Osteoblast (primary cell): Measurements from ENCODE around the gene DYNC1I1. TPM values are rescaled to one million over a fixed set of nuclear protein-coding genes. Genes with fewer than 3 reads are reported as not detected.

Source experiments
- DNase-seq: peaks from one replicate; pipeline ENCODE4 v3.0.0; 2011; ENCODE audit warnings: low spot score, mixed read lengths; ENCODE audit not compliant: insufficient read length; ENCODE audit errors: missing footprints
- H2AFZ ChIP-seq: 2 replicates; pipeline ENCODE4 v1.6.0; 2011; ENCODE audit warnings: mild to moderate bottlenecking, low read length
- H3K27ac ChIP-seq: 2 replicates; pipeline ENCODE4 v1.5.1; 2011; ENCODE audit warnings: mild to moderate bottlenecking, low read depth, low read length, moderate library complexity
- H3K27me3 ChIP-seq: 2 replicates; pipeline ENCODE4 v1.6.0; 2012; ENCODE audit warnings: mild to moderate bottlenecking, control low read depth, inconsistent platforms, low read length, moderate library complexity; ENCODE audit not compliant: insufficient read depth
- H3K36me3 ChIP-seq: 2 replicates; pipeline ENCODE4 v1.5.1; 2011; ENCODE audit warnings: mild to moderate bottlenecking, low read length, control low read depth, moderate library complexity; ENCODE audit not compliant: insufficient read depth
- H3K4me1 ChIP-seq: 2 replicates; pipeline ENCODE4 v1.5.1; 2011; ENCODE audit warnings: mild to moderate bottlenecking, low read length, control low read depth, moderate library complexity; ENCODE audit not compliant: insufficient read depth
- H3K4me2 ChIP-seq: 2 replicates; pipeline ENCODE4 v1.6.0; 2011; ENCODE audit warnings: mild to moderate bottlenecking, low read length; ENCODE audit not compliant: insufficient read depth
- H3K4me3 ChIP-seq: fragments of 200-600 bp; sonication (generic); 3 replicates; pipeline ENCODE4 v1.5.1; 2012; ENCODE audit warnings: mild to moderate bottlenecking, low read length, inconsistent platforms; ENCODE audit not compliant: insufficient read depth
- H3K79me2 ChIP-seq: 2 replicates; pipeline ENCODE4 v1.6.0; 2012; ENCODE audit warnings: mild to moderate bottlenecking, low read length, control low read depth, inconsistent platforms; ENCODE audit not compliant: insufficient read depth
- H3K9me3 ChIP-seq: 2 replicates; pipeline ENCODE4 v1.5.1; 2011; ENCODE audit warnings: low read depth, low read length, control low read depth
- H4K20me1 ChIP-seq: 2 replicates; pipeline ENCODE4 v1.6.0; 2012; ENCODE audit warnings: mild to moderate bottlenecking, low read length, control low read depth; ENCODE audit not compliant: insufficient read depth
- CTCF ChIP-seq: IDR thresholded peaks from 2 replicates; pipeline ENCODE4 v1.5.1; 2011; ENCODE audit warnings: mild to moderate bottlenecking, low read depth, low read length, moderate library complexity; ENCODE audit errors: extremely low read depth
- total RNA-seq: library from RNA; depleted of rRNA; stranded (reverse); fragments of >200 nt; gene quantifications from 2 replicates; pipeline ENCODE4 v1.2.3, GENCODE V29; 2012

Gene DYNC1I1
- total RNA-seq, 1 donor: 2.2 TPM

- no peak for TF ChIP-seq CTCF
- no peaks in the 10 kb centered on the region for H3K4me1 ChIP-seq
These were observed 371.3 kb downstream of the DYNC1I1 start for GRCh38 chr7:96143495-96144259.

GRCh38 chr7:96144260-96144526 lies 371.8 kb downstream of the DYNC1I1 start:
- no peak overlapping the region for H3K4me2 ChIP-seq
- H3K36me3 ChIP-seq: no peaks in the 10 kb centered on the region
- no peak overlapping the region for H3K27ac ChIP-seq
- no peak for TF ChIP-seq CTCF
- no peaks in the 10 kb centered on the region for H3K4me1 ChIP-seq
- H3K4me3 ChIP-seq: no peak overlapping the region
- H3K79me2 ChIP-seq: no peaks in the 10 kb centered on the region
- H3K9me3 ChIP-seq: no peaks in the 10 kb centered on the region
- no peak overlapping the region for H2AFZ ChIP-seq
- no peaks in the 10 kb centered on the region for H4K20me1 ChIP-seq
- H3K27me3 ChIP-seq: no peaks in the 10 kb centered on the region
- no peak for DNase-seq

More at GRCh38 chr7:96143495-96144259, 371.3 kb downstream of the DYNC1I1 start:
- H3K4me3 ChIP-seq: no peak overlapping the region
- no peak for DNase-seq
- no peaks in the 10 kb centered on the region for H3K79me2 ChIP-seq
- no peaks in the 10 kb centered on the region for H4K20me1 ChIP-seq
- no peaks in the 10 kb centered on the region for H3K27me3 ChIP-seq
- no peaks in the 10 kb centered on the region for H3K36me3 ChIP-seq
- no peak overlapping the region for H3K4me2 ChIP-seq
- H3K9me3 ChIP-seq: no peaks in the 10 kb centered on the region
- H2AFZ ChIP-seq: no peak overlapping the region
- H3K27ac ChIP-seq: no peak overlapping the region

Other genes with a start within 250 kb of the DYNC1I1 start
- 0.36 and 0.59 TPM in 2 replicates for gene PDK4, start 176.0 kb upstream of the DYNC1I1 start, total RNA-seq